Uterus (tissue), 4 donors: Measurements from ENCODE around the gene ARHGAP45. TPM values are rescaled to one million over a fixed set of nuclear protein-coding genes. Genes with fewer than 3 reads are reported as not detected.

ENCODE experiments used
- DNase-seq, 2 donors: peaks; one replicate each; pipeline ENCODE4 v3.0.0-alpha.2; 2019 to 2020
- H3K27ac ChIP-seq, 2 donors: fragments of 200-600 bp; sonication (generic); 1 replicate in 1 of 2; 2 replicates in 1 of 2; pipeline ENCODE4 v1.5.1; 2016 to 2018
- H3K27me3 ChIP-seq, 2 donors: fragments of 200-600 bp; sonication (generic); one replicate each; pipeline ENCODE4 v1.5.1; 2018 to 2019; ENCODE audit warnings: control low read depth in 1 of 2
- H3K36me3 ChIP-seq, 2 donors: fragments of 200-600 bp; sonication (generic); one replicate each; pipeline ENCODE4 v1.5.1; 2019; ENCODE audit warnings: control low read depth in 1 of 2
- H3K4me1 ChIP-seq, 2 donors: fragments of 200-600 bp; sonication (generic); one replicate each; pipeline ENCODE4 v1.5.1; 2018 to 2019; ENCODE audit warnings: control low read depth in 1 of 2
- H3K4me3 ChIP-seq, 2 donors: fragments of 200-600 bp; sonication (generic); 1 replicate in 1 of 2; 2 replicates in 1 of 2; pipeline ENCODE4 v1.5.1; 2018 to 2019; ENCODE audit warnings: mild to moderate bottlenecking in 1 of 2
- H3K9me3 ChIP-seq, 2 donors: fragments of 200-600 bp; sonication (generic); one replicate each; pipeline ENCODE4 v1.5.1; 2019; ENCODE audit warnings: control low read depth in 1 of 2
- POLR2A ChIP-seq, 2 donors: fragments of 450-650 bp; IDR thresholded peaks; one replicate each; pipeline ENCODE4 v1.6.1; 2016; ENCODE audit warnings: antibody characterized with exemption in 2 of 2, mild to moderate bottlenecking in 1 of 2, moderate library complexity in 1 of 2
- intact Hi-C: fragments of 100-400 bp; cut with DNase I; formaldehyde crosslinking; loops from one replicate; pipeline ENCODE4 v1.15.1; 2023; ENCODE audit warnings: low total_unique reads
- total RNA-seq, 4 donors: library from RNA; depleted of rRNA in 3 of 4; stranded (reverse); fragments of >200 nt in 3 of 4; gene quantifications; one replicate each; pipeline versions ENCODE4 v1.1.0 to v1.2.4, GENCODE V29; 2014 to 2023
- TF ChIP-seq, protein P1 (sequence below), 4 experiments: fragments of 200-600 bp in 2 of 4; fragments of 450-650 bp in 2 of 4; sonication (generic) in 2 of 4; IDR thresholded peaks; one replicate each; pipeline ENCODE4 v1.5.1; 2016 to 2019; ENCODE audit warnings: antibody characterized with exemption in 4 of 4, mild to moderate bottlenecking in 2 of 4, moderate library complexity in 1 of 4
- donor health status: DM: yes; HTN: yes; CAD: no.

The ARHGAP45 gene
- total RNA-seq, 4 donors from 2014 or later = 4.1 to 154 (median 8.6) TPM

DNA sequence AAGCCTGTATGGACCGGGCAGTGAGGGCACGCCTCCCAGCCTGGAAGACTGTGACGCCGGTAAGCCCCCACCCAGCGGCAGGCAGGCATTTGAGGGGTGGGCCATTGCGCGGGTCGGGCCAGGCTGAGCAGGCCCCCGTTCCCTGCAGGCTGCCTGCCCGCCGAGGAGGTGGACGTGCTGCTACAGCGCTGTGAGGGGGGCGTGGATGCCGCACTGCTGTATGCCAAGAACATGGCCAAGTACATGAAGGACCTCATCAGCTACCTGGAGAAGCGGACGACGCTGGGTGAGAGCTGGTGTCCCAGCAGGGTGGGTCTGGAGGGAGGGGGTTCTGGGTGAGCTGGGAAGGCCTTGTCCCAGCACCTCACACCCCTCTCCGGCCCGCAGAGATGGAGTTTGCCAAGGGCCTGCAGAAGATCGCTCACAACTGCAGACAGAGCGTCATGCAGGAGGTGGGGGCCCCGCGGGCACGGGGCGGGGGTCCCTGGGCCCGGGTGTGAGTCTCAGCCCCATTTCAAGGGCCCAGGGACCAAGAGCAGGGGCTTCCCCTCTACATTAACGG, 7.1 kb downstream of the ARHGAP45 start:
- intact Hi-C loops = no loop called here
- TF ChIP-seq, protein P1, sequence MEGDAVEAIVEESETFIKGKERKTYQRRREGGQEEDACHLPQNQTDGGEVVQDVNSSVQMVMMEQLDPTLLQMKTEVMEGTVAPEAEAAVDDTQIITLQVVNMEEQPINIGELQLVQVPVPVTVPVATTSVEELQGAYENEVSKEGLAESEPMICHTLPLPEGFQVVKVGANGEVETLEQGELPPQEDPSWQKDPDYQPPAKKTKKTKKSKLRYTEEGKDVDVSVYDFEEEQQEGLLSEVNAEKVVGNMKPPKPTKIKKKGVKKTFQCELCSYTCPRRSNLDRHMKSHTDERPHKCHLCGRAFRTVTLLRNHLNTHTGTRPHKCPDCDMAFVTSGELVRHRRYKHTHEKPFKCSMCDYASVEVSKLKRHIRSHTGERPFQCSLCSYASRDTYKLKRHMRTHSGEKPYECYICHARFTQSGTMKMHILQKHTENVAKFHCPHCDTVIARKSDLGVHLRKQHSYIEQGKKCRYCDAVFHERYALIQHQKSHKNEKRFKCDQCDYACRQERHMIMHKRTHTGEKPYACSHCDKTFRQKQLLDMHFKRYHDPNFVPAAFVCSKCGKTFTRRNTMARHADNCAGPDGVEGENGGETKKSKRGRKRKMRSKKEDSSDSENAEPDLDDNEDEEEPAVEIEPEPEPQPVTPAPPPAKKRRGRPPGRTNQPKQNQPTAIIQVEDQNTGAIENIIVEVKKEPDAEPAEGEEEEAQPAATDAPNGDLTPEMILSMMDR (IDR thresholded peaks at IDR 0.05) = no peak
- TF ChIP-seq POLR2A (IDR thresholded peaks at IDR 0.05) = no peak
- peaks cover 8 to 20% of the 10 kb centered on the region in 2 donors for H3K27me3 ChIP-seq
- H3K4me1 ChIP-seq = peaks cover 0 to 6% of the 10 kb centered on the region in 2 donors
- H3K36me3 ChIP-seq = no peaks in the 10 kb centered on the region
- no peak for DNase-seq
- no peaks in the 10 kb centered on the region for H3K9me3 ChIP-seq
- H3K27ac ChIP-seq = no peak overlapping the region
- no peak overlapping the region for H3K4me3 ChIP-seq

GRCh38 chr19:1074544-1075283, 7.7 kb downstream of the ARHGAP45 start:
- intact Hi-C loops = no loop called here
- Histone ChIP-seq H3K27ac (no peak overlapping the region), H3K4me1 (peaks cover 0 to 6% of the 10 kb centered on the region in 2 donors), H3K9me3 (no peaks in the 10 kb centered on the region), H3K4me3 (no peak overlapping the region), H3K36me3 (no peaks in the 10 kb centered on the region), H3K27me3 (peaks cover 8 to 14% of the 10 kb centered on the region in 2 donors)
- no peak for TF ChIP-seq POLR2A (IDR thresholded peaks at IDR 0.05)
- TF ChIP-seq, protein P1 (IDR thresholded peaks at IDR 0.05) = no peak
- peak in 1 of 2 donors; percentile 71 for DNase-seq

DNA sequence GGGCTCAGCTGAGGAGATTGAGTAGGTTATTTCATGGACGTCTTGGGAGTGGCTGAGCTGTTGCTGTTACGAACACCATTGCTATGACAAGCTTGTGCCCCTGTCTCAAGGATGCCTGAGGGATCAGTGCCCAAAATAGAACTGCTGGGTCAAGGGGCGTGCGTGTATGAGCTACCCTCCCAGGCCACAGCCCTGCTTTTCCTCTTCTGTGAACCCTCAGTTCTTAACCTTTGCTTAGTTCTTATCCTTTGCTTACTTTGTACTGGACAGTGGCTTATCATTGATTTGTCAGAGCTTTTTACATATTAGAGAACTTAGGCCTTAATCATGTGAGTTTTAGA, 9.0 kb downstream of the ARHGAP45 start:
- H3K9me3 ChIP-seq = no peaks in the 10 kb centered on the region
- peaks cover under 1% of the 10 kb centered on the region in 2 donors for H3K27me3 ChIP-seq
- TF ChIP-seq, protein P1 (IDR thresholded peaks at IDR 0.05) = no peak
- no peak for TF ChIP-seq POLR2A (IDR thresholded peaks at IDR 0.05)
- DNase-seq = no peak
- H3K27ac ChIP-seq = no peak overlapping the region
- H3K4me1 ChIP-seq = peaks cover 0 to 6% of the 10 kb centered on the region in 2 donors
- H3K36me3 ChIP-seq = no peaks in the 10 kb centered on the region
- intact Hi-C loops = no loop called here
- no peak overlapping the region for H3K4me3 ChIP-seq

GRCh38 chr19:1076951-1077350, 10.0 kb downstream of the ARHGAP45 start:
- no peak for DNase-seq
- no peak overlapping the region for H3K27ac ChIP-seq
- no peak for TF ChIP-seq POLR2A (IDR thresholded peaks at IDR 0.05)
- TF ChIP-seq, protein P1 (IDR thresholded peaks at IDR 0.05) = no peak
- no peak overlapping the region for H3K4me3 ChIP-seq
- H3K27me3 ChIP-seq = no peaks in the 10 kb centered on the region
- peaks cover 0 to 3% of the 10 kb centered on the region in 2 donors for H3K4me1 ChIP-seq
- intact Hi-C loops = no loop called here
- no peaks in the 10 kb centered on the region for H3K36me3 ChIP-seq
- H3K9me3 ChIP-seq = no peaks in the 10 kb centered on the region

- H3K27ac ChIP-seq = no peak overlapping the region
- no peak for DNase-seq
Measured at GRCh38 chr19:1079566-1080111, 12.7 kb downstream of the ARHGAP45 start.

More at GRCh38 chr19:1079566-1080111, 12.7 kb downstream of the ARHGAP45 start:
- intact Hi-C loops = loop anchor here (10.0 kb wide), 1 partner anchor 45 kb away; no protein-coding TSS in a partner anchor
- Histone ChIP-seq H3K4me3 (no peak overlapping the region), H3K36me3 (no peaks in the 10 kb centered on the region), H3K9me3 (no peaks in the 10 kb centered on the region), H3K4me1 (peaks cover 0 to 13% of the 10 kb centered on the region in 2 donors), H3K27me3 (no peaks in the 10 kb centered on the region)
- TF ChIP-seq POLR2A (IDR thresholded peaks at IDR 0.05) = no peak
- TF ChIP-seq, protein P1 (IDR thresholded peaks at IDR 0.05) = no peak
